Left ventricle myocardium inferior (tissue), 1 donor: ENCODE data around the gene GPR34. TPM values are rescaled to one million over a fixed set of nuclear protein-coding genes. Genes with fewer than 3 reads are reported as not detected.
"Not testable (repeated sequence)": the region's sequence is repeated elsewhere in the genome, so short reads cannot be mapped to it uniquely, and the experiment has no call there.

ENCODE experiments used
- DNase-seq: peaks from one replicate; pipeline ENCODE4 v3.0.0-alpha.2; 2020
- H3K27ac ChIP-seq: fragments of 200-600 bp; replicated peaks from 2 replicates; pipeline ENCODE4 v1.8.0; 2021
- H3K27me3 ChIP-seq: fragments of 200-600 bp; 2 replicates; pipeline ENCODE4 v1.8.0; 2021; ENCODE audit warnings: low read depth
- H3K36me3 ChIP-seq: fragments of 200-600 bp; 2 replicates; pipeline ENCODE4 v1.8.0; 2021
- H3K4me1 ChIP-seq: fragments of 200-600 bp; 2 replicates; pipeline ENCODE4 v1.8.0; 2021
- H3K4me3 ChIP-seq: fragments of 200-600 bp; 2 replicates; pipeline ENCODE4 v1.8.0; 2021; ENCODE audit warnings: mild to moderate bottlenecking, moderate library complexity
- H3K9me3 ChIP-seq: fragments of 200-600 bp; replicated peaks from 2 replicates; pipeline ENCODE4 v1.8.0; 2021
- CTCF ChIP-seq: fragments of 200-600 bp; IDR thresholded peaks from 2 replicates; pipeline ENCODE4 v1.8.0; 2021; ENCODE audit warnings: antibody characterized with exemption, mild to moderate bottlenecking, borderline replicate concordance
- intact Hi-C: fragments of 100-400 bp; cut with micrococcal nuclease; formaldehyde crosslinking; loops from one replicate; pipeline ENCODE4 v1.11.0; 2022
- total RNA-seq: library from RNA; stranded (reverse); fragmentation: NEBNext Ultra II Directional; extraction: Animal tissue kit (Norgen Biotek cat#: 25700); gene quantifications from one replicate; pipeline ENCODE4 v1.2.1, GENCODE V29; 2021
- donor health status: DM: no; HTN: yes; CAD: no; lungs with severe emphysema.

Gene GPR34
- total RNA-seq, 1 donor from 2014 or later, result 6.2 TPM

DNA sequence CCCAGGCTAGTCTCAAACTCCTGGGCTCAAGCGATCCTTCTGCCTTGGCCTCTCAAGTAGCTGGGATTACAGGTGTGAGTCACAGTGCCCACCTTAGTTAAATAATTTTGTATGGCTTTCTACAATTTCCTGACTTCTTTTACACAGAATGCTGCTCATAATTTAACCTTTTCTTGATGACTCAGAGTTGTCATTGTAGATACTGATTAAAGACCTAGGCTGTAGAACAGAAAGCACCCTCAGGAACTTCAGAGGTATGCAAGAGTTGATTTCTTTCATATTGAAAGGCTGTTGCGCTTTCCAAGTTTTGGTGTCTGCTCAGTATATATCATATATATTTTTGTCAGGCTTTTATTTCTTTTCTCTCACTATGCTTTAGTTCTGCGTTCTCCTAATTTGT lies 21.1 kb upstream of the GPR34 start:
- TF ChIP-seq CTCF, result no peak
- H3K9me3 ChIP-seq, result no peaks in the 10 kb centered on the region
- no peak for DNase-seq
- no peak overlapping the region for H3K27ac ChIP-seq
- H3K36me3 ChIP-seq, result no peaks in the 10 kb centered on the region
- H3K4me1 ChIP-seq, result peaks cover 16% of the 10 kb centered on the region
- intact Hi-C loops, result loop anchor here (5.0 kb wide), 1 partner anchor 60 kb away; no protein-coding TSS in a partner anchor
- no peak overlapping the region for H3K4me3 ChIP-seq
- no peaks in the 10 kb centered on the region for H3K27me3 ChIP-seq

- H3K4me3 ChIP-seq, result no peak overlapping the region
- no peak for DNase-seq
- H3K36me3 ChIP-seq, result no peaks in the 10 kb centered on the region
- H3K27me3 ChIP-seq, result no peaks in the 10 kb centered on the region
- no peaks in the 10 kb centered on the region for H3K9me3 ChIP-seq
- peaks cover 12% of the 10 kb centered on the region for H3K4me1 ChIP-seq
- intact Hi-C loops, result no loop called here
- no peak overlapping the region for H3K27ac ChIP-seq
- no peak for TF ChIP-seq CTCF
These were observed 18.7 kb upstream of the GPR34 start for GRCh38 chrX:41670112-41670511.

- H3K27ac ChIP-seq, result no peak overlapping the region
- intact Hi-C loops, result no loop called here
- H3K36me3 ChIP-seq, result no peaks in the 10 kb centered on the region
- no peak for TF ChIP-seq CTCF
- H3K27me3 ChIP-seq, result no peaks in the 10 kb centered on the region
- H3K4me1 ChIP-seq, result peaks cover 5% of the 10 kb centered on the region
- no peak overlapping the region for H3K4me3 ChIP-seq
- no peaks in the 10 kb centered on the region for H3K9me3 ChIP-seq
- no peak for DNase-seq
These were observed 17.7 kb upstream of the GPR34 start for GRCh38 chrX:41671082-41671481.

DNA sequence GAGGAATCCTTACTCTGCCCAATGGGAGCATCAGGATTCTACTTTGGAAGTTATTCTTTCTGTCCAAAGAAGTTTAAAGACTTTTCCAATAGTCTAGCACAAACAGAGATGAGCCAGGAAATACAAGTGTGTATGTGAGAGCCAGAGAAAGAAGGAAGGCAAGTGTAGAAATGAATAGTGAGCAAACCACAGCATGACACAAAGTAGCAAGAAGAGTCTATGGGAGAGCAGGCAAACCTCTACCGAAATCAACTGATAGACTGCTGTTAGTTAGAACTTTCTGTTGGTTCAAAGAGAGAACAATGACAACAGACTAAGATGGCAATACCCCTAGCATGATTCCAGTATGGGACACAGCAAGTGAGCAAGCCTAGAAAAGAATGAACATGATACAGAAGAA lies 16.1 kb upstream of the GPR34 start:
- Histone ChIP-seq H3K4me3 (no peak overlapping the region), H3K4me1 (no peaks in the 10 kb centered on the region), H3K9me3 (no peaks in the 10 kb centered on the region), H3K36me3 (no peaks in the 10 kb centered on the region), H3K27ac (no peak overlapping the region), H3K27me3 (no peaks in the 10 kb centered on the region)
- intact Hi-C loops, result no loop called here
- no peak for TF ChIP-seq CTCF
- no peak for DNase-seq

GRCh38 chrX:41676361-41676760 lies 12.4 kb upstream of the GPR34 start:
- H3K36me3 ChIP-seq, H3K4me3 ChIP-seq, H3K9me3 ChIP-seq, intact Hi-C loops, DNase-seq, H3K27me3 ChIP-seq, H3K4me1 ChIP-seq, H3K27ac ChIP-seq: not testable (repeated sequence)

- no peak for DNase-seq
- no peaks in the 10 kb centered on the region for H3K9me3 ChIP-seq
- no peaks in the 10 kb centered on the region for H3K27me3 ChIP-seq
- no peaks in the 10 kb centered on the region for H3K36me3 ChIP-seq
- H3K4me1 ChIP-seq, result no peaks in the 10 kb centered on the region
- H3K4me3 ChIP-seq, result no peak overlapping the region
- intact Hi-C loops, result no loop called here
- peak overlapping the region; percentile 19 for H3K27ac ChIP-seq
- no peak for TF ChIP-seq CTCF
These were observed 11.4 kb upstream of the GPR34 start for GRCh38 chrX:41677183-41678060.
